ENCODE data around the gene ZBTB7C. TPM values are rescaled to one million over a fixed set of nuclear protein-coding genes. Genes with fewer than 3 reads are reported as not detected.

ZBTB7C gene
- total and polyA plus RNA-seq, 9 of the 15 experiments (the other 6 are each of a cell fraction or from before 2014, with no cell fraction given), result not detected

GRCh38 chr18:48030616-48031480 is 378.3 kb downstream of the ZBTB7C start (continued):
- TF ChIP-seq REST (IDR thresholded peaks at IDR 0.05; ENCODE audit: borderline replicate concordance) (peak; percentile 24; the same call in 1 of the 2 replicates), REST (CRISPR knock-in tag; IDR thresholded peaks at IDR 0.05; ENCODE audit: low read depth) (no peak), ELF1 (tag; IDR thresholded peaks at IDR 0.05) (no peak), KDM2B (CRISPR knock-in tag; IDR thresholded peaks at IDR 0.05) (no peak), TAF9B (IDR thresholded peaks at IDR 0.05; ENCODE audit: partially characterized antibody) (no peak), DMBX1 (CRISPR knock-in tag; IDR thresholded peaks at IDR 0.05; ENCODE audit: borderline replicate concordance) (no peak), CEBPG (CRISPR knock-in tag; IDR thresholded peaks at IDR 0.05) (no peak), CEBPG (tag; conservative IDR thresholded peaks at IDR 0.05 in 1 of 2, IDR thresholded peaks at IDR 0.05 in 1 of 2) (no peak), JUND (IDR thresholded peaks at IDR 0.05; ENCODE audit: borderline replicate concordance, low read depth, low read length) (no peak), JUND (tag; IDR thresholded peaks at IDR 0.05; ENCODE audit: borderline replicate concordance, low read depth, low read length) (no peak), NCOA4 (IDR thresholded peaks at IDR 0.05; ENCODE audit: partially characterized antibody) (no peak), ZNF518B (CRISPR knock-in tag; IDR thresholded peaks at IDR 0.05) (no peak), TARDBP (IDR thresholded peaks at IDR 0.05) (no peak), ZNF766 (CRISPR knock-in tag; conservative IDR thresholded peaks at IDR 0.05) (no peak)

Data from K562 (cell line).